Ishikawa (cell line): ENCODE results near the gene ZNF524.
A peak's percentile ranks its signal among the peaks of the same experiment; 100 is the strongest.

Source experiments
- CREB1 ChIP-seq: IDR thresholded peaks from 2 replicates; pipeline ENCODE4 v1.6.1; 2012; ENCODE audit warnings: low read depth
- EGR1 ChIP-seq: IDR thresholded peaks from 2 replicates; pipeline ENCODE4 v1.6.1; 2012
- EP300 ChIP-seq: IDR thresholded peaks from 2 replicates; pipeline ENCODE4 v1.6.1; 2012; ENCODE audit warnings: borderline replicate concordance
- FOXM1 ChIP-seq: IDR thresholded peaks from 2 replicates; pipeline ENCODE4 v1.6.1; 2012; ENCODE audit warnings: low read depth, borderline replicate concordance
- MAX ChIP-seq: IDR thresholded peaks from 2 replicates; pipeline ENCODE4 v1.6.1; 2012
- NFIC ChIP-seq: IDR thresholded peaks from 2 replicates; pipeline ENCODE4 v1.6.1; 2012
- RAD21 ChIP-seq: IDR thresholded peaks from 2 replicates; pipeline ENCODE4 v1.6.1; 2012; ENCODE audit warnings: low read depth
- REST ChIP-seq: IDR thresholded peaks from 2 replicates; pipeline ENCODE4 v1.6.1; 2012; ENCODE audit warnings: low read depth, mild to moderate bottlenecking
- TAF1 ChIP-seq: IDR thresholded peaks from 2 replicates; pipeline ENCODE4 v1.6.1; 2012; ENCODE audit warnings: low read depth, mild to moderate bottlenecking
- TEAD4 ChIP-seq: IDR thresholded peaks from 2 replicates; pipeline ENCODE4 v1.6.1; 2012
- YY1 ChIP-seq: IDR thresholded peaks from 2 replicates; pipeline ENCODE4 v1.6.1; 2012; ENCODE audit warnings: low read depth

GRCh38 chr19:55586976-55587668 is 13.0 kb upstream of the ZNF524 start:
- no peak for TF ChIP-seq FOXM1
- TF ChIP-seq EP300: no peak
- no peak for TF ChIP-seq TAF1
- no peak for TF ChIP-seq MAX
- no peak for TF ChIP-seq TEAD4
- no peak for TF ChIP-seq REST
- no peak for TF ChIP-seq EGR1
- no peak for TF ChIP-seq CREB1
- TF ChIP-seq YY1: peak; percentile 32; the same call in 1 of the 2 replicates
- peak; percentile 13; the same call in 1 of the 2 replicates for TF ChIP-seq RAD21
- TF ChIP-seq NFIC: peak; percentile 84
